CD14-positive monocyte (primary cell): ENCODE data around the gene ARID1B. TPM values are rescaled to one million over a fixed set of nuclear protein-coding genes. Genes with fewer than 3 reads are reported as not detected.

Source experiments
- DNase-seq, 3 donors: peaks; one replicate each; pipeline ENCODE4 v3.0.0-alpha.2; 2011 to 2022
- H2AFZ ChIP-seq: 2 replicates; pipeline ENCODE4 v1.6.0; 2012; ENCODE audit warnings: mild to moderate bottlenecking, low read depth, low read length, inconsistent platforms; ENCODE audit not compliant: insufficient read depth, poor library complexity, severe bottlenecking
- H3K27ac ChIP-seq, 2 donors: 1 replicate in 1 of 2; 2 replicates in 1 of 2; pipeline ENCODE4 v1.5.1; 2012 to 2013; ENCODE audit warnings: low read length in 2 of 2, control low read depth in 1 of 2, inconsistent platforms in 1 of 2, low read depth in 1 of 2, mild to moderate bottlenecking in 1 of 2
- H3K27me3 ChIP-seq, 2 donors: one replicate each; pipeline versions ENCODE4 v1.6.0 to v1.6.1; 2011 to 2013; ENCODE audit warnings: low read length in 2 of 2; ENCODE audit not compliant: control insufficient read depth in 2 of 2, insufficient read depth in 2 of 2
- H3K36me3 ChIP-seq, 2 donors: replicated peaks in 1 of 2; 1 replicate in 1 of 2; 2 replicates in 1 of 2; pipeline versions ENCODE4 v1.5.1 to v1.6.1; 2012 to 2013; ENCODE audit warnings: low read length in 2 of 2, control low read depth in 1 of 2, inconsistent platforms in 1 of 2, mild to moderate bottlenecking in 1 of 2; ENCODE audit not compliant: insufficient read depth in 2 of 2, control insufficient read depth in 1 of 2
- H3K4me1 ChIP-seq, 2 donors: 1 replicate in 1 of 2; 2 replicates in 1 of 2; pipeline versions ENCODE4 v1.5.1 to v1.6.1; 2012 to 2013; ENCODE audit warnings: low read length in 2 of 2, control low read depth in 1 of 2, inconsistent platforms in 1 of 2, mild to moderate bottlenecking in 1 of 2, moderate library complexity in 1 of 2; ENCODE audit not compliant: insufficient read depth in 2 of 2, control insufficient read depth in 1 of 2
- H3K4me2 ChIP-seq: replicated peaks from 2 replicates; pipeline ENCODE3; 2012; ENCODE audit warnings: low read length, moderate library complexity, mild to moderate bottlenecking; ENCODE audit not compliant: poor library complexity, severe bottlenecking; ENCODE audit errors: extremely low read depth
- H3K4me3 ChIP-seq, 3 experiments: fragments of 200-600 bp in 1 of 3; sonication (generic) in 1 of 3; replicated peaks in 1 of 3; 1 replicate in 2 of 3; 2 replicates in 1 of 3; pipeline ENCODE4 v1.5.1; 2011 to 2013; ENCODE audit warnings: low read length in 3 of 3, mild to moderate bottlenecking in 3 of 3, control low read depth in 2 of 3, low read depth in 2 of 3, inconsistent platforms in 1 of 3, moderate library complexity in 1 of 3
- H3K79me2 ChIP-seq: 2 replicates; pipeline ENCODE4 v1.6.0; 2012; ENCODE audit warnings: mild to moderate bottlenecking, control low read depth, inconsistent platforms, low read length, moderate library complexity; ENCODE audit not compliant: insufficient read depth
- H3K9ac ChIP-seq: 2 replicates; pipeline ENCODE4 v1.6.0; 2017; ENCODE audit warnings: low read length, mild to moderate bottlenecking; ENCODE audit not compliant: insufficient read depth, poor library complexity, severe bottlenecking
- H3K9me3 ChIP-seq, 2 donors: replicated peaks in 1 of 2; 1 replicate in 1 of 2; 2 replicates in 1 of 2; pipeline versions ENCODE4 v1.5.1 to v1.6.1; 2012 to 2013; ENCODE audit warnings: low read length in 2 of 2, control low read depth in 1 of 2; ENCODE audit not compliant: control insufficient read depth in 1 of 2, insufficient read depth in 1 of 2
- H4K20me1 ChIP-seq: 2 replicates; pipeline ENCODE4 v1.6.0; 2012; ENCODE audit warnings: mild to moderate bottlenecking, low read length, control low read depth, moderate library complexity; ENCODE audit not compliant: insufficient read depth
- H3K27ac Mint-ChIP-seq, 7 donors: one replicate each; pipeline ENCODE4 v1.8.0; 2020; ENCODE audit warnings: mild to moderate bottlenecking in 7 of 7, mixed read lengths in 7 of 7, moderate library complexity in 6 of 7, inconsistent platforms in 2 of 7
- H3K27me3 Mint-ChIP-seq, 3 donors: one replicate each; pipeline ENCODE4 v1.8.0; 2021 to 2022; ENCODE audit warnings: low read depth in 3 of 3, mild to moderate bottlenecking in 3 of 3, mixed read lengths in 3 of 3, moderate library complexity in 3 of 3, inconsistent platforms in 1 of 3
- H3K36me3 Mint-ChIP-seq, 2 donors: one replicate each; pipeline ENCODE4 v1.8.0; 2020; ENCODE audit warnings: mixed read lengths in 2 of 2, inconsistent platforms in 1 of 2, mild to moderate bottlenecking in 1 of 2
- H3K4me1 Mint-ChIP-seq: one replicate; pipeline ENCODE4 v1.8.0; 2020; ENCODE audit warnings: mild to moderate bottlenecking, mixed read lengths
- H3K4me3 Mint-ChIP-seq, 2 donors: one replicate each; pipeline ENCODE4 v1.8.0; 2020; ENCODE audit warnings: mild to moderate bottlenecking in 2 of 2, mixed read lengths in 2 of 2, moderate library complexity in 1 of 2
- H3K9me3 Mint-ChIP-seq, 7 donors: one replicate each; pipeline ENCODE4 v1.8.0; 2020 to 2022; ENCODE audit warnings: mixed read lengths in 7 of 7, mild to moderate bottlenecking in 6 of 7, moderate library complexity in 6 of 7, inconsistent platforms in 2 of 7
- CTCF ChIP-seq: fragments of 200-600 bp; IDR thresholded peaks from one replicate; pipeline ENCODE4 v1.8.0; 2022; ENCODE audit warnings: antibody characterized with exemption, mild to moderate bottlenecking
- WGBS: methylation state at CpG from one replicate; pipeline ENCODE4 v1.1.5; 2013; ENCODE audit warnings: missing lambda C conversion rate; ENCODE audit not compliant: insufficient coverage; 5-methylcytosine and 5-hydroxymethylcytosine counted together
- intact Hi-C, 2 donors: fragments of 100-400 bp; cut with micrococcal nuclease; formaldehyde crosslinking; loops; one replicate each; pipeline versions ENCODE4 v1.15.0 to v1.15.1; 2023
- polyA plus RNA-seq, 3 donors: library from polyadenylated mRNA; depleted of rRNA in 1 of 3; unstranded in 2 of 3; stranded (reverse) in 1 of 3; fragments of 300-500 nt in 2 of 3; fragments of >200 nt in 1 of 3; fragmentation: Illumina TruSeq in 2 of 3; gene quantifications; 1 replicate in 2 of 3; 2 replicates in 1 of 3; pipeline ENCODE4 v1.2.3, GENCODE V29; 2012 to 2021

ARID1B gene
- polyA plus RNA-seq, 3 donors: 3.2 to 22.1 (median 3.8) TPM

GRCh38 chr6:156971153-156971885 lies 194.1 kb downstream of the ARID1B start:
- TF ChIP-seq CTCF: no peak
- Histone ChIP-seq H3K9me3 (no peaks in the 10 kb centered on the region), H3K27me3 (no peaks in the 10 kb centered on the region), H3K9ac (no peak overlapping the region), H3K79me2 (peaks cover 95% of the 10 kb centered on the region), H3K36me3 (no peaks in the 10 kb centered on the region), H3K4me3 (no peak overlapping the region), H2AFZ (no peak overlapping the region), H3K4me2 (no peak overlapping the region), H3K27ac (no peak overlapping the region), H3K4me1 (peaks cover 2 to 7% of the 10 kb centered on the region in 2 donors), H4K20me1 (peaks cover 92% of the 10 kb centered on the region)
- 0% methylated on average over 2 of the region's 7 CpGs for WGBS
- H3K27me3 Mint-ChIP-seq: no peaks in the 10 kb centered on the region
- H3K9me3 Mint-ChIP-seq: peaks cover 0 to 3% (median 0%) of the 10 kb centered on the region in 7 donors
- no peaks in the 10 kb centered on the region for H3K36me3 Mint-ChIP-seq
- intact Hi-C loops: no loop called here
- peak overlapping the region in 2 of 7 donors; percentile 42 to 68 for H3K27ac Mint-ChIP-seq
- H3K4me1 Mint-ChIP-seq: peaks cover 30% of the 10 kb centered on the region
- no peak overlapping the region for H3K4me3 Mint-ChIP-seq
- no peak for DNase-seq

- Mint-ChIP-seq H3K4me1 (peaks cover 37% of the 10 kb centered on the region), H3K36me3 (no peaks in the 10 kb centered on the region), H3K9me3 (peaks cover 0 to 3% (median 0%) of the 10 kb centered on the region in 7 donors), H3K4me3 (no peak overlapping the region), H3K27me3 (no peaks in the 10 kb centered on the region), H3K27ac (no peak overlapping the region)
- Histone ChIP-seq H3K4me1 (peaks cover 2 to 7% of the 10 kb centered on the region in 2 donors), H4K20me1 (peaks cover 96% of the 10 kb centered on the region), H3K36me3 (no peaks in the 10 kb centered on the region), H3K4me3 (no peak overlapping the region), H3K79me2 (peaks cover 95% of the 10 kb centered on the region), H3K27me3 (no peaks in the 10 kb centered on the region), H2AFZ (no peak overlapping the region), H3K9ac (no peak overlapping the region), H3K4me2 (no peak overlapping the region), H3K9me3 (no peaks in the 10 kb centered on the region), H3K27ac (no peak overlapping the region)
- 100% methylated on average over 1 of the region's 3 CpGs for WGBS
- no peak for TF ChIP-seq CTCF
- DNase-seq: no peak
- intact Hi-C loops: no loop called here
Observed at GRCh38 chr6:156972145-156972544, 195.0 kb downstream of the ARID1B start.
